Pons (tissue), 1 donor: ENCODE measurements around the gene CDK2.
"Not testable (repeated sequence)": the region's sequence is repeated elsewhere in the genome, so short reads cannot be mapped to it uniquely, and the experiment has no call there.

Source experiments
- DNase-seq: peaks from one replicate; pipeline ENCODE4 v3.0.0-alpha.2; 2016; ENCODE audit warnings: low spot score

Gene CDK2

DNA sequence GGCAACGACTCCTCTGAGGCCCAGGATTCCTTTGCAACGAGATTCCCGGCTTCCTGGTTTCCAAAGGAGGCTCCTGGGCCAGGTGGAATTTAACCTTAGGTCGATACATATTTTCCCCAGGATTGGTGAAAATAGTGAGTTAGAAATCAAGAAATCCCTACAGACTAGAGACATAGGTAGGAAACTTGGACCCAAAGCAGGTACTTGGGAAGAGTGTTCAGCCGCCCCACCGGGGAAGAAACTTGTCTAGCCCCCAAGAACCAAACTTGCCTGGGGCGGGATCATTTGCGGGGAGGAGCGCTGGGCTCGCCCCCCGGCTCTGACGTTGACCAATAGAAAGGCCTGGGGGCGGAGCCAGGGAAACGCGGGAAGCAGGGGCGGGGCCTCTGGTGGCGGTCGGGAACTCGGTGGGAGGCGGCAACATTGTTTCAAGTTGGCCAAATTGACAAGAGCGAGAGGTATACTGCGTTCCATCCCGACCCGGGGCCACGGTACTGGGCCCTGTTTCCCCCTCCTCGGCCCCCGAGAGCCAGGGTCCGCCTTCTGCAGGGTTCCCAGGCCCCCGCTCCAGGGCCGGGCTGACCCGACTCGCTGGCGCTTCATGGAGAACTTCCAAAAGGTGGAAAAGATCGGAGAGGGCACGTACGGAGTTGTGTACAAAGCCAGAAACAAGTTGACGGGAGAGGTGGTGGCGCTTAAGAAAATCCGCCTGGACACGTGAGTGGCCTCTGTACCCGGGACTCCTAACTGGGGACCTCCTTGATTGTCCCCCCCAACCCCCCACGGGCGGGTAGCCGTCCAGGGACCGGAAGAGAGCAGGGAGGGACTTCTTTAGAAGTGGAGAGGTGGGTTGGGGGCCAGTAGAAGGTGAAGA is at the start of gene CDK2:
CDK2 (plus strand) TSS at position 423 of the 874 bp plus-strand sequence; CDS start at position 602, 179 bp downstream.
- peak; percentile 75 for DNase-seq

DNA sequence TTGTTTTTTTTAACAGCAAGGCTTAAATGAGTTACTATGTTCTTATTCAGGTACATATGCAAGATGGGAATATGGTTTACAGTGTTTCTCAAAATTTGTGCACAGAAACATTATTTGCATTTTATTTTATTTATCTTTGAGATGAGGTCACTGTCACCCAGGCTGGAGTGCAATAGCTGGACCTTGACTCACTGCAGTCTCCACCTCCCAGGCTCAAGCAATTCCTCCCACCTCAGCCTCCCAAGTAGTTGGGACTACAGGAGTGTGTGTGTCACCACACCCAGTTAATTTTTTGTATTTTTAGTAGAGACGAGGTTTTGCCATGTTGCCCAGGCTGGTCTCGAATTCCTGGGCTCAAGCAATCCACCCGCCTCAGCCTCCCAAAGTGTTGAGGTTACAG is 47.6 kb upstream of the CDK2 start:
- DNase-seq = not testable (repeated sequence)

DNA sequence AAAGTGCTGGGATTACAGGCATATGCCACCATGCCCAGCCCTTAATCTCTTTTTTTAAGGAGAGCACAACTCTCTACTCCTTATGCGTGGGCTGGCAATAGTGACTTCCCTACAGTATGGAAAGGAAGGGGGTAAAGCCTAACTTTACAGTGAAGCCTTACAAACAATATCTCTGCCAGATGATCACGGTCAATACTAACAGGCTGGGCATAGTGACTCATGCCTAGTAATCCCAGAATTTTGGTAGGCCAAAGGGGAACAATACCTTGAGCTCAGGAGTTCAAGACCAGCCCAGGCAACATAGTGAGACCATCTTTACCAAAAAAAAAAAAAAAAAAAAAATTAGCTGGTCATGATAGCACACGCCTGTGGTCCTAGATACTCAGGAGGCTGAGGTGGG is 44.5 kb upstream of the CDK2 start:
- DNase-seq = no peak

DNA sequence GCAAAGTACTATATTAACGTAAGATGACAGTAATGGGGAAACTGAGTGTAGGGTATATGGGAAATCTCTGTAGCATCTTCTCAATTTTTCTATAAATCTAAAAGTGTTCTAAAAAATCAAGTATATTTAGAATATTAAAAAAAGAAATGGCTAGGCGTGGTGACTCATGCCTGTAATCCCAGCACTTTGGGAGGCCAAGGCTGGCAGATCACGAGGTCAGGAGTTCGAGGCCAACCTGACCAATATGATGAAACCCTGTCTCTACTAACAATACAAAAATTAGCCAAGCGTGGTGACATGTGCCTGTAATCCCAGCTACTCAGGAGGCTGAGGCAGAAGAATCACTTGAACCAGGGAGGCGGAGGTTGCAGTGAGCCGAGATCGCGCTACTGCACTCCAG is 43.0 kb upstream of the CDK2 start:
- DNase-seq = not testable (repeated sequence)

DNA sequence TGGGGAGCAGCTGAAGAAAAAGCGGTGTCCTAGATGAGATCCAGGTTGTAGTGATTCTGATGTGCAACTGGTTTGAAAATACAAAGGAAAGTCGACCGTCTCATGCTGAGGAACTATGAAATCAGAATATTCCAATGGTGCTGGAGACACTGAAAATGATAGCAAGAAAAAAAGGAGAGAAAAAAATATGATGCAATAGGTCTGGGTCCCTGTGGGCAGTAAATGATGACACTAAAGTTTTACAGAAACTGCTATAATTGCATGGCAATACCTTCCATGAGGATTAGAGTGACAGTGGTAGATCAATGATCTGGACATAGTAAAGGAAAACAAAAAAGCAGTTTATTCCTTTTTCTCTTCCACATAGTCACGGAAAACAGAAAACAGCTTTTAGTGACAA is 41.3 kb upstream of the CDK2 start:
- no peak for DNase-seq

DNA sequence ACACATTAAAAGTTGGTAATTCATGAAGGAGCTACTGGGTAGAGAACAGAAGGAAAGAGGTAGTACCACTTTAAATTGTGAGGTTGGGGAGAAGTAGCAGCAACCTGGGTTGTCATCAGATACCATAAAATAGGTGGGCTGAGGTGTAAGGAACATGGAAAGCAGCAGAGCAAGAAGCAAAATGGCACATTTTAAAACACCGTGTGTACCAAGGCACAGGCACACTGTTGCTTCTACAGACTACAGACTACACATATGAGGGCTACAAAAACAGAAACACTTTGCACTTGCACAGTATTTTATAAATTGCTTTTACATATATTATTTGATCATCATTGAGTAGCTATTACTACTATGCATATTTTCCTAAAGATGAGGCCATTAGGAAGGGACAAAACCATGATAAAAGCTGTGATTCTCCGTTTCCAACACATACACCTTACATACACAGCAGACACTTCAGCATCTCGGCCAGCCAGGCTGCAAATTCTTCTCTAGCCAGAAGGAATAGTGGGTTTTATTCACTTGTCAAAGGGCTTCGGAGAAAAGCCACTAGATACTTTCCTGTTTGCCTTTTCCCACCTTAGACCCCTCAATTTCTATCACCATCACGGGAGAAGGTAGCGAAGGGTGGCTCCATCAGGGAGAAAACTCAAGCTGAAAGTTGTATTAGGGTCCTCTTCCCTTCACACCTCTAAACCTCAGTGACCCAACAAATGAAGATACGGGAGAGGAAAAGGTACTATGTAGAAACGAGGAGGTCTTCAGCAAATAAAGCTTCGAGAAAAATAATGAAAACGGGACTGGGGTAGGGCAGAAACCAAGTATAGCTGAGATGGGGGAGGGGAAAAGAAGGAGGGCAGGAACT is 40.5 kb upstream of the CDK2 start:
- DNase-seq = no peak

DNA sequence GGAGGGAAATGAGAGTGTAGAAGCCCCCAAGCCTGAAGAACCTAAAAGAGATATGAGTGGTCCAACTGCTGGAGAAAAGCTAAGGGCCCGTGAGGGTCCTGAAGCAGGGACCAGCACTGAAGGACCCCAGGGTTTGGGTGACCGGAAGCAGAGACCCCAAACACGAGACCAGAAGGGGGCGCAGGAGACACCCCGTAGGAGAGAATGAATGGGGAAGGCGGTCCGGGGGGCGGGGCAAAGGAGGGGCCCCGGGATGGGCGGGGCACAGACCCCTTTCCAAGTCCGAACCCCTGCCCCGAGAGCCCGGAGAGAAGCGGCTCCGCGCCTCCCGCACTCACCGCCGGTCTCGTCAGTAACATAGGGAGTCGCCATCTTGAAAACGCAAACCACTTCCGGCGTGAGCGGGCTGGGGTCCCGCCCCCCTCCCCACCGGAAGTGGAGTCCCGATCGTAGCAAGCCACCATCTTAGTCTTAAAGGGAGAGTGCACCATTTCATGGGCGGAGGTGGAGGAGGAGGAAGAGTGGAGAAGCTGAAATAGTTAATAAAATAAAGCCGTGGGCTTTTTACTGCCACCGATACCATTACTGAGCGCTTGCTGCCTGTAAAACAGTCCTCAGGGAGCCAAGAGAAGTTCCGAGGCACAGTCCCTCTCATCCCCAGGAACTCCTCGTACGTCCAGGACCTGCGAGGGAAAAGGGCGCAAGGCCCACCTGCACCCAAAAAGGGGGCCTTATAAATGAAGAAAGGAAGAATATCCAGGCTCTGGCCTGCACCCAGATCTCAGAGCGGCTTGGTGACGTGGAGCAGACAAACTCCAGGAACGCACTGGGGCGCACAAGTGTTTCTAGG is 39.7 kb upstream of the CDK2 start:
- peak; percentile 93 for DNase-seq

DNA sequence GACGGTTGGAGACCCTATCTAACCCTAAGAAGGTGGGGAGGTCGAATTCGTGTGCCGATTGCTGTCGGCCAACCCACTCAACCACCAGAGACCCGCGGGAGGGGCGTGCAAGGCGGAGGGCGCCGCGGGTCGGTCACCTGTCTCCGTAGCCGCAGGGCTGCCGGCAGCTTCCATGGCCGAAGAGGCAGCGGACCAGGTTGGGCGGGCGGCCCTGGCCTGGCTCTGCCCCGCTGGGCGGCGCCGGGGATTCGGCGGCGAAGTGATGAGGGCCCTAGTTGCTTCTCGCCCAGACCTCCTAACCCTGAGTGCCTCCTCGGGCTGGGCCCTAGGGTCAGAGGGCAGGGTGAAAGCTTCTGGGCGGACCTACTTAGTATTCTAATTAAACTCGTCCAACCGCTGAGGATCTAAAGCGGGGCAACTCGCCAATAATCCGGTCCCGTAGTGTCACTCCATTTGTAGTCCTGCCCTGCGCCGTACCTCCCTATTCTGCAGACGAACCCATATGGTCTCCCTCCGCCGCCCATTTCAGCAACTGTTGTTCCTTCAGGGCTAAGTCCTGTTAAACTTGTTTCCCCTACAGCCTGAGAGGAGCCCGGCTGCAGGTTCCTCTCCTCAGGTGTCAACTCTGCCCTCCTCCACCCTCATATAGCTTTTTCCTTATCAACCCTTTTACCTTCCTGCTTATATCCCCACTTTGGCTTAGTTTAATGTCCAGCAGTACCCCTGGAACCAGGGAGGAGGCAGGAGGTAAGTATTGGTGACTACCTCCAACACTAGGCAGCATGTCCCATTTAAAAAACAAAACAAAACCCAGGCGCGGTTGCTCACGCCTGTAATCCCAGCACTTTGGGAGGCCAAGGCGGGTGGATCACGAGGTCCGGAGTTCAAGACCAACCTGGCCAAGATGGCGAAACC is 38.8 kb upstream of the CDK2 start, which contains the start of gene PYM1:
PYM1 (minus strand) TSS at position 307 of the 915 bp plus-strand sequence; CDS start at position 174, 133 bp downstream.
- DNase-seq = peak; percentile 70

DNA sequence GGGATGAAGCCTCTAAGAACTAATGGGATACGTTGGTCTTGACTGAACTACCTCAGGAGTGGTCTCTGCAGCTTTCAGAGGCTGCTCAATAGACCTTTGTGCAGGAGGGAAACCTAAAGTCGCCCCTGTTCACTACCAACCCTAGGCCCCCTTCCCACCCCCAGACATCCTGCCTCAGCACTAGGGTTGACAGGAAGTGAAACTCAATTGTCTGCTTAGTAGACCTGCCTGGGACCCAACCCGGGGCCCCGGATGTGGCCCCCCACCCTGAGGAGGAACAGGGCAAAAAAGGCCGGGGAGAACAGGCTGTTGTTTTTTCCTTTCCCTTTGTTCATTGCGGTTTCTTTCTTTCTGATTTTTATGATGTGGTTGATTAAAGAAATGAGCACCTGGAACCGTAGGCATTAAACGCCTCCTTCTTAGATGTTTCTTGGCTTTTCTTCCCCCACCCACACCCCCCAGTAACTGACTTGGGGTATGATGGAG is 37.3 kb upstream of the CDK2 start:
- peak; percentile 40 for DNase-seq

DNA sequence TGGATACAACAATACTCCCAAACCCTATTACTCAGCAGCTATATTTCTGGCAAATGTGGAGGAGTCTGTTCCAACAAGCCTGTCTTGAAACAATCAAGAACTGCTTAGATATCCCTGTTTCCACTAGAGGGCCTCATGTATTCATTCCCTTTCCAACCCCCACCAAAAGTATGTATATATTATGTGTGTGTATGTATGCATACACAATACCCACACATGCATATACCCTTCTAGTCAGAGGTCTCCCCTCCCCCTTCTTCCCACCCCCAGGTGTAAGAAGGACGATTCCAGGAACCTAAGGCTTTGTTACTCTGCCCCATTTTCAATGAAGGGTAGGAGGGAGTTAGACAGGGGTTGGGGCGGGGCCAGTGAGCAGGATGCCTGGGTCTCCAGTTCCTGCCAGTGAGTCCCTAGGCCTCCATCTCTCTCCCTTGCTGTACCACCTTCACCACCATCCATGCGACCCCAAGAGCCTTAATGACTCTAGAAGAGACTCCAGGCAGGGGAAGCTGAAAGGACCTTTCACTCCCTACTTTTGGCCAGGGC is 35.8 kb upstream of the CDK2 start, which contains the start of gene DGKA:
DGKA (plus strand) TSS at position 392 of the 546 bp plus-strand sequence. CDS start 5,342 bp downstream, outside the sequence.
- peak; percentile 75 for DNase-seq

DNA sequence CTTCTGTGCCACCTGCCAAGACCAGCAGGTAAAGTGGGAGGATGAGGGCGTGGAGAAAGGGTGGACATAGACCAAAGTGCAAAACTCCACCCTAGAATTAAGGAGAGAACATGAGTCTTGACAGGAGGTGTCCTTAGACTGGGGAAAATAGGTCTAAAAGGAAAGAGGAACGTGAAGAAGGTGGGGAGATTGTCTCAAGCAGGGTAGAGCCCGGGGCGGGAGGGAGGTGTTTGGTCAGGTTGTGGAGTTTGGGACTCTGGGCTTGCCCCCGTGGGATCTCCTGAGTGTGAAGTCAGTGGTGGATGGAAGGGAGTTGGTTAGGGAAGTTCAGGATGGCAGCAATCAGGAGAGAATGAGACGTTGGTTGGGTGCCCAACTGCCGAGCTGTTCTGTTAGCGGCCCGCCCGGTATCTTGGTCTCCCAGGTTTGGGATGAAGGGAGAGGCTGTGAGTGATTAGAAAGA is 35.3 kb upstream of the CDK2 start:
- peak; percentile 19 for DNase-seq

DNA sequence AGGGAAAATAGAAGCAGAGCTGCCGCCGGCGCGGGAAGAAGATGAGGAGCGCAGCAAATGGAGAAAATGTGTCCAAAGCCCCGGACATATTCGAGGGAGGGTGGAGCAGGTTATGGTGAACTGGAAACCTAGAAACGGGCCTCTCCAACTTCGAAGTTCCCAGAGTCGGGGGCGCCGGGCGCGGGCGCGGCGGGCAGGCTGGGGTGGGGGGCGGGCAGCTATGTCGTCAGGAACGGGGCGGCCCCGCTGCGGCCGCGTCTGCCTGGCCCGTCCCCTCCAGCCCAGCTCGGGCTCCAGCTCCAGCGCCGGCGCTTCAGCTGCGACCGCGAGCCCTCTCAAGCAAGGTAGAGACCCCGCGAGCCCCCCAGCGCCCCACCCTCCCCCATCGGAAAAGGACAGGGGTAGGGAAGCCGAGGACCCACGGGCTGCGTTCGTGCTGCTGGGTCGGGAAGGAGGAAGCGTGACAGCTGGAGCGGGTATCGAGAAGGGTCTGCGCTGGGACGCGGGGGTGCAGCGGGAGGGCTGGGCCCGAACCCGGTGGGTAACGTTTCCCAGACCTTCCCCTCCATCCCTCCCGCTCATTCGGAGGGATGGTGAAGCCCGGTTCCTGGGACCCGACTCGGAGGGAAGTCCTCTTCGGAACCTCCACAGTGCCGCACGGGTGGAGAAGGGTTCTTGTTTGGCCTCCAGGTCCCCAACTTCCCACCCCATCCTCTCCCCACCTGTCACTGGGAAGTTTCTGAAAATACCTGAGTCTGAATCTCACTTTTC is 34.7 kb upstream of the CDK2 start:
- peak; percentile 7 for DNase-seq

DNA sequence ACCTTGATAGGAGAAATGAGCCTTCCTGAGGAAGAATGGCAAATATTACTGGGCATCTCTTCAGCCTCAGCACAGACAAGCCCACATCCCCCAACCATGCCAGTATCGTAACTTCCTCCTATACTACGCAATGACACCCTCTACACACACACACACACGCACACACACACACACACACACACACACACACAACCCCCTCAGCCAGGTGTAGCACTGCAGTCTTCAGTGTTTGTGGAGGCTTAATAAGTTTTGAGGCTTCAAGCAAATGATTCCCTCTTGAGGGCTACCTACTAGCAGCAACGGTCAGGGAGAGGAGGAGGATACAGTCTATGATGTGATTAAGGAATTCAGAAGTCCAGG is 34.1 kb upstream of the CDK2 start:
- DNase-seq = peak; percentile 10

DNA sequence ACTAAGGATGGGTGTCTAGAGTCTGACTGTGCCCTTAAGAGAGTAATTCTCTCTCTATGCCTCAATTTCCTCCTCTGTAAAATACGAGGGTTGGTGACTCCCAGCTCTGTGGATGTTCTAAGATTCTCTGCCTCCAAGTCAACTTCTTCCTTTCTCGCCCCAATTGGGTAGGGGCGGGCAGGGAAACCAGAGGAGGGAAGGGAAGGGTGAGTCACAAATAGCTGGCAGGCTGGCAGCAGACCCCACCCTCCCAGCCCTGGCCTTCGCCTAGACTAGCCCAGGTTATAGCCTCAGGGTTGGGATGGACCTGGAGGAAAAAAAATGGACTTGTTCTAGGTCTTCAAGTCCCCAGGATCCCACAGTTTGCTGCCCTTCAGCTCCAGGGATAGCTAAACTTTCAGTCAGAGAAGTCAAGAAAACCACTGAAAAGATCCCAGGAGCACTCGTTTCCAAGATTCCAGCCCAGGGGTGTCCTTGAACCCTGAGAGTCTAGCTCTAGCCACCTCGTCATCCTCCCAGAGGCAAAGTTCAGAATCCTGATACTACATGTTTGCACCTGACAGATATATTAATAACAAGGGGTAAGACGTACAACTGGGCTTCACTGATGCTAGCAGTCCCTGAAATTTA is 33.3 kb upstream of the CDK2 start:
- no peak for DNase-seq

DNA sequence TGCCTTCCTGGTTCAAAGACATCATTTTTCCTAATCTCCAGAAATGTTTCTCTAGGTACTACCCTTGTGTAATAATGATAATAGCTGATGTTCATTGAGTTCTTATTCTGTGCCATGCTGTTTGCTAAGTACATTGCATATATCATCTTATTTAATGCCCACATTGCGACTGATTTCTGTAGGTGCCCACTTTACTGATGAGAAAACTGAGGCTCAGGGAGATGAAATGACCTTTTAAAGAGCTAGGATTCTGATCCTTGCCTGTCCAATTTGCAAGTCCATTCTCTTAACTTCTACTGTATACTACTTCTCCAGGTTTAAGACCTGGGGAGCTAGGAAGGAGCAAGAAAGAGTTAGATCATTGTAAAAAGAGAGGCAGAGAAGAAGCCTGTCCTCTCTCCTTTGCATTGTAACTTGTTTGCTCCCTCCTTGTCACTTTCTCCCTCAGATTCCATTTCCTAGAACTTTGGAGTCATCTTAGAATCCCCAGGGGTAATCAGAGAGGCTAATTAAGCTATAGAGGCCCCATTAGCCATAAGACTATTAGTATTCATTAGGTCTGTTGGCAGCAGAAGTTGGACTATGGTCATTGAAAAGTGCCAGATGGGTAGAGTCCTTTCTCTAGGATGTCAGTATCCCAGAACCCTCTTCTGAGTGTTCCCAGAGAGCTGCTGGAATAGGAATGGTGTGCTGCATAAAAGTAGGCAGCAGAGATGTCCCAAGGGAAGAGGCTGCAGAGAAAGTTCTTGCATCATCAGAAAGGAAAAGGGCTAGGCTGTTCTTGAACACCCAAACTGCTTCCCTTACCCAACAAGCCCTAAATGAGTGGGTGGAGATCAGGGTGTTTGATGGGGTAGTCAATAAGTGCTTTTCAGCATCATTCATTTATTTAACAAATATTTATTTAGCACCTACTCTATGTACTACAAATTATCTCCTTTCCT is 32.6 kb upstream of the CDK2 start:
- DNase-seq = no peak

DNA sequence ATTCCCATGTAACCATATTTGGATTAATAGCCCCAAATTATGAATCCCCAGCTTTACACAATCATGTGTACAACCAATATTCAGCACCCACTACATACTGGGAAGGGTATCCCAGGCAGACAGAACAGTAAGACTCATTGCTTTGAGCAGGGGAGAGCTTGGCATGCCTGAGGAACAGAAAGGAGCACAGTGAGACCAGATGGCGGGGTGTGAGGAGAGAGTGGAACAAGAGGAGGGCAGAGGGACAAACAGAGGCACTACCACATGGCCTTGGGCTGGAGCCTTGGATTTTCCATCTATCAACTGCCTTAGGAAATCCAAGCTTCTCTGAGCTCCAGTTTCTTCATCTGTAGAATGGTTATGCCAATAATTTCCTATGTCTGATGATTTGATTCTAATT is 31.9 kb upstream of the CDK2 start:
- no peak for DNase-seq

DNA sequence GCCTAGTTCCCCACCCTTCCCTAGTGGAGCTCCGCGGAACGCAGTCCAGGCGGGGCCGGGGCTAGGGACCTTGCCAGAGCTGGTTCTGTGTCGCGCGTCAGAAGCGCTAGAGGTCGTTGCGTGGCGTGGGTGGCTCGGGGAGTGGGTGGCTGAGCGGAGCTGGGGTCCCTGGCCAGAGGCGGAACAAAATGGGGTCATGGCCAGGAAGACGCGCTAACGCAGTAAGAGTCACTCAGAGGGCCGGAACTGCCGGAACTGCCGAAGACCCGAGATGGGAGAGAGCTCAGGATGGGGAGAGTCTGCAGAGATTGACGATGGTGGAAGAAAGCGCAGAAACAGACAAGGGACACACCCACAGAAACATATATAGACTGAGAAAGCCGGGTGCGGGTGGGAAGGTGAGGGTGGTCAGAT is 30.9 kb upstream of the CDK2 start:
- DNase-seq = no peak

DNA sequence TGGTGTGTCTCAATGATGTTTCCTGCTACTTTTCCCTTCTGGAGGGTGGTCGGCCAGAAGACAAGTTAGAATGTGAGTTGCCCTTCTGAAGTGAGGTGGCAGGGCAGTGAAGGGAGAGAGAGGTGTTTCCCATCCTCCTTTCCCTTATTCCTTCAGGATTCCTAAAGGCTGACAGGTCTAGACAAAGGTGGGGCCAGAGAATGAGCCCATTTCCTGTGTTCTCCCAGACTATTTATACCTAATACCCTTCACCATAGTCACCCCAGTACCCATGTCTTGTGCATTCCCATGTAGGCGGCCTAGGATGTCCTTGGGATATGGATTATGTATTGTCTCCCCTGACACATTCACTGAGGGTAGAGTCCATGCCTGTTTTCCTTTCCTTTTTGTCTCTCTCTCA is 28.6 kb upstream of the CDK2 start:
- DNase-seq = no peak
